ENCODE data around the gene ELMO1.

ELMO1 gene

DNA sequence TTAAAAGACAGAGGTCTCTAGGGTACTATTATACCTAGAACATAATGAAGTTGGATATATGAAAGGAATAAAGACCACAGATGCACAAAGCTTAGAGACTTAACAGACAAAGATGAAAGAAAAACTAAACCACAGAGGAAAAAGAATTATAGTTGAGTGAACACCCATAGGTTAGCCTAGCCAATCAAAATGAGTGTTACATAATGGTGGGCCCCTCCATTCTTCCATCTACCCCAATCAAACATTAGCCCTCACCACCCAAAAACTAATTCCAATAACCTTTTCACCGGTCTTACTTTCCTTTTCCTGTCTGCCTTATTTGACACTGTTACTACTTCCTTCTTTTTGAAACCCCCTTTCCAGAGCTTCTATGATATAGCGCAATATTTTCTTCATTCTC is 130.1 kb downstream of the ELMO1 start:
- Histone ChIP-seq H3K4me1 (ENCODE audit: control insufficient read depth, insufficient read depth, low read length) (no peaks in the 10 kb centered on the region), H3K4me3 (ENCODE audit: low read length) (no peak overlapping the region), H3K27ac (ENCODE audit: low read length) (no peak overlapping the region), H3K27me3 (ENCODE audit: control insufficient read depth, insufficient read depth, low read length) (no peaks in the 10 kb centered on the region), H3K9me3 (ENCODE audit: control insufficient read depth, insufficient read depth, low read length) (no peaks in the 10 kb centered on the region), H3K36me3 (ENCODE audit: control insufficient read depth, insufficient read depth, low read length) (no peaks in the 10 kb centered on the region)
- no peak for DNase-seq (ENCODE audit: low read depth, low spot score)
- WGBS (ENCODE audit: insufficient coverage, insufficient read length): 100% methylated on average over 2 of the region's 2 CpGs

- no peaks in the 10 kb centered on the region for H3K36me3 ChIP-seq (ENCODE audit: control insufficient read depth, insufficient read depth, low read length)
- WGBS (ENCODE audit: insufficient coverage, insufficient read length): no CpG with 5 or more reads among the region's 5 CpGs
- H3K27ac ChIP-seq (ENCODE audit: low read length): no peak overlapping the region
- H3K27me3 ChIP-seq (ENCODE audit: control insufficient read depth, insufficient read depth, low read length): no peaks in the 10 kb centered on the region
- no peak overlapping the region for H3K4me3 ChIP-seq (ENCODE audit: low read length)
- H3K4me1 ChIP-seq (ENCODE audit: control insufficient read depth, insufficient read depth, low read length): no peaks in the 10 kb centered on the region
- DNase-seq (ENCODE audit: low read depth, low spot score): no peak
- no peaks in the 10 kb centered on the region for H3K9me3 ChIP-seq (ENCODE audit: control insufficient read depth, insufficient read depth, low read length)
Measured at GRCh38 chr7:37315772-37316715, 132.6 kb downstream of the ELMO1 start.

- Histone ChIP-seq H3K4me1 (ENCODE audit: control insufficient read depth, insufficient read depth, low read length) (no peaks in the 10 kb centered on the region), H3K27ac (ENCODE audit: low read length) (no peak overlapping the region), H3K4me3 (ENCODE audit: low read length) (no peak overlapping the region), H3K27me3 (ENCODE audit: control insufficient read depth, insufficient read depth, low read length) (no peaks in the 10 kb centered on the region), H3K36me3 (ENCODE audit: control insufficient read depth, insufficient read depth, low read length) (no peaks in the 10 kb centered on the region), H3K9me3 (ENCODE audit: control insufficient read depth, insufficient read depth, low read length) (no peaks in the 10 kb centered on the region; the same call in 1 of the 2 replicates)
- DNase-seq (ENCODE audit: low read depth, low spot score): no peak
- WGBS (ENCODE audit: insufficient coverage, insufficient read length): no CpG with 5 or more reads among the region's 1 CpG
Measured at GRCh38 chr7:37312608-37313007, 136.1 kb downstream of the ELMO1 start.

DNA sequence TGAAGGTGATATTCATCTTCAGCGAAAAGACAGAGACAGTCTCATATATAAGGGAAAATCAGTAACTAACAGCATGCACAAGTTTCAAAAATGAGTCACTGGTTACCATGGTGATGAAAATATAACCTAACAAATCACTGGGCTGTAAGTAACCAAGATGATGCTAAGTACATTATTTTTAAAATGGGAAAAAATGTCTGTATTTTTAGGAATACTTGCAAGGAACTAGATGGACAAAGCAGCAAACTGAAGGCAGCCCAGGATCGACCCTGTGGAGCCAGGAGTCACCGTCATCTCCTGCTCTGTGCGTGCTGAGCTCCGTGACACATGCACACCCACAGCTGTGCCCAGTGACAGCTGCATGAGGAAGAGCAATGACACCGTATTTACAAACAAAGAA is 137.3 kb downstream of the ELMO1 start:
- Histone ChIP-seq H3K27me3 (ENCODE audit: control insufficient read depth, insufficient read depth, low read length) (no peaks in the 10 kb centered on the region), H3K4me1 (ENCODE audit: control insufficient read depth, insufficient read depth, low read length) (no peaks in the 10 kb centered on the region), H3K4me3 (ENCODE audit: low read length) (no peak overlapping the region), H3K36me3 (ENCODE audit: control insufficient read depth, insufficient read depth, low read length) (no peaks in the 10 kb centered on the region), H3K27ac (ENCODE audit: low read length) (no peak overlapping the region), H3K9me3 (ENCODE audit: control insufficient read depth, insufficient read depth, low read length) (no peaks in the 10 kb centered on the region; the same call in 1 of the 2 replicates)
- no peak for DNase-seq (ENCODE audit: low read depth, low spot score)
- WGBS (ENCODE audit: insufficient coverage, insufficient read length): no CpG with 5 or more reads among the region's 6 CpGs

- Histone ChIP-seq H3K27ac (ENCODE audit: low read length) (no peak overlapping the region), H3K4me1 (ENCODE audit: control insufficient read depth, insufficient read depth, low read length) (no peaks in the 10 kb centered on the region), H3K27me3 (ENCODE audit: control insufficient read depth, insufficient read depth, low read length) (no peaks in the 10 kb centered on the region), H3K36me3 (ENCODE audit: control insufficient read depth, insufficient read depth, low read length) (no peaks in the 10 kb centered on the region), H3K9me3 (ENCODE audit: control insufficient read depth, insufficient read depth, low read length) (no peaks in the 10 kb centered on the region; the same call in 1 of the 2 replicates), H3K4me3 (ENCODE audit: low read length) (no peak overlapping the region)
- no CpG with 5 or more reads among the region's 3 CpGs for WGBS (ENCODE audit: insufficient coverage, insufficient read length)
- DNase-seq (ENCODE audit: low read depth, low spot score): no peak
Measured at GRCh38 chr7:37310327-37311080, 138.2 kb downstream of the ELMO1 start.

GRCh38 chr7:37309493-37309892 is 139.2 kb downstream of the ELMO1 start:
- Histone ChIP-seq H3K27ac (ENCODE audit: low read length) (no peak overlapping the region), H3K4me1 (ENCODE audit: control insufficient read depth, insufficient read depth, low read length) (no peaks in the 10 kb centered on the region), H3K27me3 (ENCODE audit: control insufficient read depth, insufficient read depth, low read length) (no peaks in the 10 kb centered on the region), H3K9me3 (ENCODE audit: control insufficient read depth, insufficient read depth, low read length) (no peaks in the 10 kb centered on the region; the same call in 1 of the 2 replicates), H3K4me3 (ENCODE audit: low read length) (no peak overlapping the region), H3K36me3 (ENCODE audit: control insufficient read depth, insufficient read depth, low read length) (no peaks in the 10 kb centered on the region)
- DNase-seq (ENCODE audit: low read depth, low spot score): no peak
- WGBS (ENCODE audit: insufficient coverage, insufficient read length): no CpG with 5 or more reads among the region's 3 CpGs

DNA sequence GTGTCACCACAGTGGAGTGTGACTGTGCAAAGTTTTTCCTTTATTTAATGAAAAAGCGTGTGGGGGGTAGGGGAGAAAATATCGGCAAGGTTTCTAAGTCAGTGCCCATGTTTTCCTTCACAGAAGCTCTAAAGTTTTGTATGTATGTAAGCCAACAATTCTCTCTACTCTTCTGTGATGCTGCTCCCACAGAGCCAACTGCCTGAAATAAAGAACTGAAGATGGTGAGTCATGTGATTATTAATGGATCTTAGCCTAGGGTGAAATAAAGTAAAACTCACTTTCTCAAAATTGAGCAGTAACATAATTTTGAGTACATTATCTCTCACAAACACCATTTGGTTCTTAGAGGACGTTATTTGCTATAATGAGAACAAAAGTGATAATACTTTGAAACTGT is 143.7 kb downstream of the ELMO1 start:
- H3K4me1 ChIP-seq (ENCODE audit: control insufficient read depth, insufficient read depth, low read length): no peaks in the 10 kb centered on the region
- H3K9me3 ChIP-seq (ENCODE audit: control insufficient read depth, insufficient read depth, low read length): no peaks in the 10 kb centered on the region; the same call in 1 of the 2 replicates
- no peaks in the 10 kb centered on the region for H3K36me3 ChIP-seq (ENCODE audit: control insufficient read depth, insufficient read depth, low read length)

DNA sequence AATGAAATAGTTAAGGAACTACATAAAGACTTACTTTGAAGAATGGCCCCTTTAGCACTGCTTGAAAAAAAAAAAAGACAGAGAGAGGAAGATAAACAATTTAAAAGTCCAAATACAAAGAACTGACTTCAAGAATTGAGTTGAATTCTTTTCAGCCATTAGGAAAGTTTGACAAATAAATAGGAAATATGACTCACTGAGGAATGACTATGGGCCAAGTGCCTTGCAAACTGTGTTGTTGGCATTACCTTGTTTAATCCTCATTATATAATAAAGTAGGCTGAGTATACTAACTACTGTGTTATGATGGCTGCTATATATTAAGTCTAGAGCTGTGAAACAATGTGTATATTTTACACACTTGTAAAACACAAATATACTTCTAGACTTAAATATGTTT is 151.1 kb downstream of the ELMO1 start:
- Histone ChIP-seq H3K9me3 (ENCODE audit: control insufficient read depth, insufficient read depth, low read length) (no peaks in the 10 kb centered on the region), H3K4me1 (ENCODE audit: control insufficient read depth, insufficient read depth, low read length) (no peaks in the 10 kb centered on the region), H3K36me3 (ENCODE audit: control insufficient read depth, insufficient read depth, low read length) (no peaks in the 10 kb centered on the region), H3K4me3 (ENCODE audit: low read length) (no peak overlapping the region), H3K27ac (ENCODE audit: low read length) (no peak overlapping the region), H3K27me3 (ENCODE audit: control insufficient read depth, insufficient read depth, low read length) (no peaks in the 10 kb centered on the region)
- no peak for DNase-seq (ENCODE audit: low read depth, low spot score)

More for the DNA sequence above, 143.7 kb downstream of the ELMO1 start:
- no CpG with 5 or more reads among the region's 3 CpGs for WGBS (ENCODE audit: insufficient coverage, insufficient read length)
- no peak for DNase-seq (ENCODE audit: low read depth, low spot score)
- Histone ChIP-seq H3K27me3 (ENCODE audit: control insufficient read depth, insufficient read depth, low read length) (no peaks in the 10 kb centered on the region), H3K4me3 (ENCODE audit: low read length) (no peak overlapping the region), H3K27ac (ENCODE audit: low read length) (no peak overlapping the region)

- H3K36me3 ChIP-seq (ENCODE audit: control insufficient read depth, insufficient read depth, low read length): no peaks in the 10 kb centered on the region
- DNase-seq (ENCODE audit: low read depth, low spot score): no peak
- H3K4me3 ChIP-seq (ENCODE audit: low read length): no peak overlapping the region
- WGBS (ENCODE audit: insufficient coverage, insufficient read length): no CpG with 5 or more reads among the region's 1 CpG
- H3K27ac ChIP-seq (ENCODE audit: low read length): no peak overlapping the region
- H3K27me3 ChIP-seq (ENCODE audit: control insufficient read depth, insufficient read depth, low read length): no peaks in the 10 kb centered on the region
- H3K9me3 ChIP-seq (ENCODE audit: control insufficient read depth, insufficient read depth, low read length): no peaks in the 10 kb centered on the region
- H3K4me1 ChIP-seq (ENCODE audit: control insufficient read depth, insufficient read depth, low read length): no peaks in the 10 kb centered on the region
Measured at GRCh38 chr7:37295401-37295800, 153.3 kb downstream of the ELMO1 start.

GRCh38 chr7:37290731-37291130 is 157.9 kb downstream of the ELMO1 start:
- Histone ChIP-seq H3K36me3 (ENCODE audit: control insufficient read depth, insufficient read depth, low read length) (no peaks in the 10 kb centered on the region), H3K4me1 (ENCODE audit: control insufficient read depth, insufficient read depth, low read length) (peaks cover 2% of the 10 kb centered on the region; the same call in 1 of the 2 replicates), H3K27ac (ENCODE audit: low read length) (no peak overlapping the region), H3K27me3 (ENCODE audit: control insufficient read depth, insufficient read depth, low read length) (no peaks in the 10 kb centered on the region), H3K9me3 (ENCODE audit: control insufficient read depth, insufficient read depth, low read length) (no peaks in the 10 kb centered on the region), H3K4me3 (ENCODE audit: low read length) (no peak overlapping the region)
- DNase-seq (ENCODE audit: low read depth, low spot score): no peak

Data from iPS DF 6.9 (cell line).